Measurements from ENCODE around the gene ANKRD11.
"Not testable (repeated sequence)": the region's sequence is repeated elsewhere in the genome, so short reads cannot be mapped to it uniquely, and the experiment has no call there.

Gene ANKRD11

DNA sequence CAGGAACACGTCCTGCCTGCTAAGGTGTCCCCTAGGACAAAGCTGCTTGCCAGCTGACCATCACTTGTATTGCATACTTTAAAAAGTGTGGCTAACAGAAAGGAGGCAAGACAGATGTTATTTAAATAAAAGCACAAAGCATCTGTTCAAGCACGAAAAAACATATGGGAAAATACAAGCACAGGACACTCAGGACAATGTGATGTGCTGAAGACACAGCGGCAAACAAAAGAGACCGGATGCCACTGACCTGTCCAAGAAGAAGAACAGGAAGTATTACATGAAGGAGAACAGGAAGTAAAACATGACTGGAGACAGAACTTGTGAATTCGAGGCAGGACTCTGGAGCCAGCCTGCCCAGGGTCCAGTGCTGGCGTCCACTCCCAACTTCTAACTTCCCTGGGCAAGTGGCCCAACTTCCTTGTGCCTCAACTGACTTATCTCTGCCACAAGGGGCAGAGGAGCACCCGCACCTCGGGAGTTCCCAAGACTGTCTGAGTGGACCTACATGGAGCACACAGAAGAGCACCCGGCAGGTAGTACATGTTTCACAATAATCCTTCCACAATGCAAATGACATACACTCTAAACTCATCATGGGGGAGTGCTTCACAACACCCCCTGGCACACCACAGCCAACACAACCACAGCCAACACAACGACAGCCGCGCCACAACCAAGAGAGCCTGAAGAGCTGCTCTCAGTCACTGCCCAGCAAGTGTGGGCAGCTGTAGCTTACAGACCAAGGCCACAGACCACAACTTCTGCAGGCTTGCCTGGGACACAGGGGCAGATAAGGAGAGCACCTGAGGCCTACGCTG is 36.6 kb downstream of the ANKRD11 start:
- no peak for DNase-seq (ENCODE audit: low read depth in 2 of 2)

DNA sequence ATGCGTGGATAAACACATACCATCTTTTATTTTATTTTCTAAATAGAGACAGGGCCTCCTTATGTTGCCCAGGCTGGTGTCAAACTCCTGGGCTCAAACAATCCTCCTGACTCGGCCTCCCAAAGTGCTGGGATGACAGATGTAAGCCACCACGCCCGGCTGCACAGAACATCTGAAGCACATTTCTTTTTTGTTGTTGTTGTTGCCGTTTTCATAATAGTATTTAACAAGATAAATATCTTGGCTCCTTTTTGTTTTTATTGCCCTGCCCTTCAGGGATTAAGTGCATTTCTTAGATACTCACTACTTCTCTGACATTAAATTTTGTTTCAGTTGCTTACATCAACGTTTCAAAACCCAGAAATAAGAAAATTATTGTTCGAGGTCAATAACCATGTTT is 37.4 kb downstream of the ANKRD11 start:
- DNase-seq (ENCODE audit: low read depth in 2 of 2), result no peak

DNA sequence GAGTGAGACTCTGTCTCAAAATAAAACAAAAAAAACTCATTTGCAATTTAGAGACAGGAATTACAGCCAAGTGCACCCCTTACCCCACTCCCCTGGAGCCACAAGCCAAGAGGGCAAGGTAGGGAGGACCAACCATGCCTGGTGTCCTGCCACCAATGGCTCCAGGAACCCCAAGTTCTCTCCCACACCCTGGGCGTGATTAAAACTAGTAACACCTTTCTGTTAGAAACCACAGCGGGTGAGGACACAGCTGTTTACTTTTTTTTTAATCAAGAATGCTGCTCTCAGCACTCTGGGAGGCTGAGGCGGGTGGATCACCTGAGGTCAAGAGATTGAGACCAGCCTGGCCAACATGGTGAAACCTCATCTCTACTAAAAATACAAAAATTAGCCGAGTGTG is 38.1 kb downstream of the ANKRD11 start:
- DNase-seq (ENCODE audit: low read depth in 2 of 2), result no peak

DNA sequence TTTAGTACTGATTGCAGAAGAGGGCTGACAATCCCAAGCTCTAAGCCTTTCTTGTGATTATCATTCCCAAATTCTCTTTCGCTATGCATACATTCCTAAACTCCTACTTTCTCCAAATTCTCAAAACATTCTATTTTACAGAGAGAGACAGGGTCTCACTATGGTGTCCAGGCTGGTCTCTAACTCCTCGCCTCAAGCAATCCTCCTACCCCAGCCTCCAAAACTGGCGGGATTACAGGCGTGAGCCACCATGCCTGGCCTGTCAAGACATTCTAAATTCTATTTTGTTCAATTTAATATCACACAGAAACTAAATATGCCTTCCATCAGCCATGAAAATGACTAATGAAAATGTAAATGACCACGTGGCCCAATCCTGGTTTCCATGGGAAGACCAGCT is 39.8 kb downstream of the ANKRD11 start:
- DNase-seq (ENCODE audit: low read depth in 2 of 2), result no peak

DNA sequence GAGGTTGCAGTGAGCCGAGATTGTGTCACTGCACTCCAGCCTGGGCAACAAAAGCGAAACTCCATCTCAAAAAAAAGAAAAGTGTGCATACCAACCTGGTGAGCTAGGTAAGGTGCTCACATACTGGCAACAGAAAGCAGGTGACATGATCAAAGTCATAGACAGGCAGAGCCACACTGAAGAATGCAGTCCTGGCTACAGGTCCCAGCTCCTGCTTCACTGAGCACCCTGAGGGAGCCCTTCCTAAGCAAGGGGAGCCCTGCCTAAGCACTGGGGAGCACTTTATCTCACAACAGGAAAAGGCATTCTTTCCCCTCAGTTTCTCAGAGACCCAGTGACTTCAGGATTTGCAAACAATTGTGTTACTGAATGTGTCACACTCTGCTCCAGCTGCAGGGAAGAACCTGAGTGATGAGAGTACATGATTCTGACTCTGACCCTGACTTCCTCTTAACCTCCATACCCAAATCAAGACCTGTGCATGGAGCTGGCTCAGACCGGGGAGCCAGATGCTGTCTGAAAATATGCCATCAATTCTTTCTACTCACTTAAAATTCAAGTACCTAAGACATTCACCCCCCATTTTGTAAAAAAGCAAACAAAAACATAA is 40.5 kb downstream of the ANKRD11 start:
- no peak for DNase-seq (ENCODE audit: low read depth in 2 of 2)

DNA sequence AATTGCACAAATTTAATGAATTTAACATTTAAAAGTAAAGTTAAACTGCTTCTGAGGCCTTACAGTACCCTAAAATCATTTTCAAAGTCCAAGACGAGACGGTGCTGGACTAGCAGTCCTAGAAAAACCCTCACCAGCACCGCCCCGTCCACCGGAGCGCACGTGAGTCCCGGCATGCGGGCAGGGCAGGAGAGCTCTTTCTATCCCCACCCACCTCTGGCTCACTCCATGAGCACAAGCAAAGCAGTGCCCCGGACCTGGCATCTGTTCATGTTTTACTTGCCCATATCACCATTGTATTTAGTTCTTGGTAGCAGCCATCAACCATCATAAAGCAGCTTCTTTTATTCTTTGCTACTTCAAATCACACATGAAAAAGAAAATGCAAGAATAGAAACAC is 41.7 kb downstream of the ANKRD11 start:
- DNase-seq (ENCODE audit: low read depth in 2 of 2), result no peak

DNA sequence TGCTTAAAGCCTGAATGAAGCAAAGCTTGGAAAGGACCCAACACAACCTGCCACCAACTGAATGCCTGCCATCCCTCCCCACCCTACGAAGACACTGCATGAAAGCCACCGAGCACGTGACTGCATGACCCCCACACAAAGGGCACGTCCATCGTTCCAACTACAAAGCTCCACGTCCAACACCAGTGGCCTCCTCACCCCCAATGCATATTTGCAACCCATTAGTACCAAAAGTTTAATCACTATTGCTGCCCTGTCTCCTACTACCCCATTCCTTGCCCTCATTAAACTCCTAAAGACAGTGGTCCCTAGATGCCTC is 43.4 kb downstream of the ANKRD11 start:
- no peak for DNase-seq (ENCODE audit: low read depth in 2 of 2)

DNA sequence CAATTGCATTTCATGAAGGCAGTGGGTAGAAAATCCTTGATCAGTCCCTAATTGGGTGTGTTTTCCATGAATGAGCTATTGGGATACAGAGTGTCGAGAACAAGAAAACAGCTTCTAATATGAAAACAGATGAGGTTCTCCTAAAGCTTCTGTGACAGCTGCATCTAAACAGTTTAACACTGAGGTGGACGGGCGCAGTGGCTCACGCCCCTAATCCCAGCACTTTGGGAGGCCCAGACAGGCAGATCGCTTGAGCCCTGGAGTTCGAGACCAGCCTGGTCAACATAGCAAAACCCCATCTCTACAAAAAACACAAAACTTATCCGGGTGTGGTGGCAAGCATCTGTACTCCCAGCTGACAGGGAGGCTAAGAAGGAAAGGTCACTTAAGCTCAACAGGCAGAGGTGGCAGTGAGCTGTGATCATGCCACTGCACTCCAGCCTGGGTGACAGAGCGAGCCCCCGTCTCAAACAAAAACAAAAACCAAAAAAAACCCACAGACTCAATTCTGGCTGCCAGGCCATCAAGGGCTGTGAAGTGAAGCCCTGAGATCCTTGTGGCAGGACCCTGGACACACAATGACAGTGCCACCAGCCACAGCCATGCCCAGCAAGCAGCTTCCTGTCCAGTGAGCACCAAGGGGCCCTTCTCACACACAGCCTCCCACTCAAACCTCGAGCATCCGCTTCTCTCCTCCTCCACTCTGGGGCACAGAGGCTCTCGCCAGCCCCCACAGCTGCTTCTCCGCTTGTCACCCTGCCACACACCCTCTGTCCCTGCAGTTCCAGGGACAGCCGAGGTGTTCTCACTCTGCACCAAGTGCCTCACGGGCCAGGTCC is 44.0 kb downstream of the ANKRD11 start:
- DNase-seq (ENCODE audit: low read depth in 2 of 2), result no peak

DNA sequence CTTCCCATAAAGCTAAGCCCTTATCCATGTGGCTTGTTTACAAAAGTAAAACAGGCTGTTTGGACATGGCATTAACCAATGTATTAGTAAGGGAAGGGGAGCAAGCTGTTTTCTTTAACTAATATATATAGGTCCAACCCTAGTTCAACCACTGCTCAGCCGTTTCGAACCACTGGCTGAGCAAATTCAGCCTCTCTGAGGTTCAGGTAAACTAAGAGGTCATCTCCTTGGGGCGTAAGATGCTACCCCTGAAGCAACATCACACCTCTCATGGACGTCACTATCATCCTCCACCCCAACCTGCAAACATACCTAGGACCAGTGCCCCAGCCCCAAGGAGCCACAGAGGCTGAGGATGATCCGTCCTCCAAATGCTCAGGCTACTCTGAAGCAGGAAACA is 45.2 kb downstream of the ANKRD11 start:
- no peak for DNase-seq (ENCODE audit: low read depth in 2 of 2)

DNA sequence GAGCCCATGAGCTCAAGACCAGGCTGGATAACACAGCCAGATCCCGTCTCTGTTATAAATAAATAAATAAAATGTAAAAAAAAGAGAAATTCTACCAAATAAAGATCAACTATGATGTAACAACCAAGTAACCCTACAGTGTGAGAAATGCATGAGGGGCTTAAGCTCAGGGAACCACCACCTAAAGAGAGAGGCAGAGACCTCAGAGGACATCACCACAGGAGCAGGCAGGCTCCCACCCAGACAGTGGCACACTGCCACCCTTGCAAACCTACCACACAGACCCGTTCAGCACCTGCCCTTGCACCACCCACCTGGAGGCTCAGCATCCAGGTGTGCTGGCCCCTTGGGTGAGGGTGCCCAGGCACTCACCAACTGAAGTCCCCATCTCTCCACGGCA is 45.6 kb downstream of the ANKRD11 start:
- DNase-seq (ENCODE audit: low read depth in 2 of 2), result no peak

DNA sequence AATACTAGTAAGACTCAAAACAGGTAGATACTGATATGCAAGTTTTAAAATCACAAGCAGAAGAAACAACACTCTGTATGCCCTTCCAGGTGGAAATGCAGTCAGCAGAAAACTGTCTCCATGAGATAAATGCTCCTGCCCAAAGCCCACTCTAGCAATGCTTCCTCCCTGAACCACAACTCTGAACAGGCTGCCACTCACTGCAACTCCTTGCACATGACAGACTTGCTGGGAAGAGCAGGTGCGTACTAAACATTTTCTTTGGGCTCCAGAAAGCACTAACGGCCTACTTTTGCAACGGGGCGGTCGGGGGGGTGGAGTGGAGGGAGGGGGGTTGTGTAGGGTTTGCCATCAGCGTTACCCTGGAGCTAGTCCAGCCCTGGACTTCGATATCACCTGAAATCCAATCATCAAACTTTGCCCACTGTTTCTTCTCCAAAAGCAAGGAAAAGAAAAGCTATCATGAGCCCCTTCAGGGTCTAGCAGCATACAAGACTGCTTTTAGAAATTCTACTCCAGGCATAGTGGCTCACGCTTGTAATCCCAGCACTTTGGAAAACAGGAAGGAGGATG is 46.1 kb downstream of the ANKRD11 start:
- no peak for DNase-seq (ENCODE audit: low read depth in 2 of 2)

DNA sequence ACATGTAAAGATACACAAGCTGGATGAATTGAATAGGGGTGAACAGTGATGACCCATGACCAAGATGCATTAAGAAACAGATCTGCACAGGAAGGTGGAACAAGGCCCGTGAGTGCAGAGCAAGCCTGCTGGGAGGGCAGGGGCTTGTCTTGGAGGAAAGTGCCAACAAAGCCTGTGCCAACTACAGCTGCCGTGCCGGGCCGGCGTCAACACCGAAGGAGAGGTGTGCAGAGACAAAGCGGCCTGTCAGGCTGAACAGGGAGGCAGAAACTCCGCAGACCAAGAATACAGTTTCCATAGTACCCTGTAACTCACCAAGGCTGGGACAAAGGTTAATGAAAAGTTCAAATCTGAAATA is 46.7 kb downstream of the ANKRD11 start:
- no peak for DNase-seq (ENCODE audit: low read depth in 2 of 2)

DNA sequence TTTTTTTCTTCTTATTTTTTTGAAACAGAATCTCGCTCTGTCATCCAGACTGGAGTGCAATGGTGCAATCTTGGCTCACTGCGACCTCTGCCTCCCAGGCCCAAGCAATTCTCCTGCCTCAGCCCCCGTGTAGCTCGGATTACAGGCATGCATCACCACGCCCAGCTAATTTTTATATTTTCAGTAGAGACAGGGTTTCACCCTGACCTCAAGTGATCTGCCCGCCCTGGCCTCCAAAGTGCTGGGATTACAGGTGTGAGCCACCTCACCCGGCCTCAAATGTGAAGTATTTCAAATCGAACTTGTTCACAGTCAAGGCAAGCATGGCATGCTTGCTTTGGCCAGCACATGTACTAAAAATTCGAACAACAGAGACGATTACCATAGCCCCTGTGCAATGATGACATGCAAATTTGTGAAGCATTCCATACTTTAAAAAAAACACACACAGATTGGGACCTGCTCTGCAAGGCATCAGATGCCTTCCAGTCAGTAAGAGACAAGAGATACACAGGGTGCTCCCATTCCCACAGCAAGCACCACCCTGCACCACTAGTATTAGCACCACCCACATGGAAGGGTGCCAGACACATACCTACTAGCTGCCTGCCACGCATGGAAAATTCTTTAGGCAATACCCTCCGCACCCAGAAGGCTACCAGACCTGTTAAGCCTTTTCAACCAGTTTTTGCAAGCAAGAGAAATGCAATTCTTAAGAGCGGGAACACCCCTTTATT is 47.2 kb downstream of the ANKRD11 start:
- DNase-seq (ENCODE audit: low read depth in 2 of 2), result no peak

DNA sequence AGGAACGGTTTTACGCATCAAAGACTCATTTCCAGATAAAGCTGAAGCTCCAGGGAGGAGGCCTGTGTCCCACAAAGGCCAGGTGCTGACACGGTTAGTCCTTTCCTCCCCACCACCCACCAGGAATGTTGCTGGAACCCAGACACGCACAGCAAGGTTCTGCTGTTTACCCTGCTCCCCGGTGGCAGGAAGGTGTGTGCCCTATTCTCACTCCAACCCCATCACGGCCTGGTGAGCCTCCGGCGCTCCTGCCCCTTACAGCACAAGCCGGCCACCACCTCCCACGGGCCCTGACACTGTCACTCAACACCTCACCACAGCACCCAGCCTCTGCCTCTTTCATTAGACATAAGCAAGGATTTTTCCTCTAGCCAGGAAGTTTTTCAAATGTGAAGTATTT is 47.8 kb downstream of the ANKRD11 start:
- DNase-seq (ENCODE audit: low read depth in 2 of 2), result no peak

DNA sequence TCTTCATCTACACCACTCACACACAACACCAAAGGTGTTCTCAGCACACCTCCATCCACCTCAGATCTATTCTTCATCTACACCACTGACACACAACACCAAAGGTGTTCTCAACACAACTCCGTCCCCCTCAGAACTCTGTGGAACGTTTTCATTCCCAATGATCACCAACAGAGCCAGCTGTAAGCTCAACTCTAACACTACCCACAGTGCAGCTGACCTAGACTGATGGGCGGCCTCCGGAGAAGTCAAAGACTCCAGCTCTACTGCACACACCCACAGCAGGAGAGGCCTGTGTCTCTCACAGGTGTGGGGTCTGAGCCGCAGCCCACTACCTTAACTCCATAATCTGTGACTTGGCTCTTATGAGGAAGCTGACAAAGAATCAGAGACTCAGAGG is 50.7 kb downstream of the ANKRD11 start:
- no peak for DNase-seq (ENCODE audit: low read depth in 2 of 2)

DNA sequence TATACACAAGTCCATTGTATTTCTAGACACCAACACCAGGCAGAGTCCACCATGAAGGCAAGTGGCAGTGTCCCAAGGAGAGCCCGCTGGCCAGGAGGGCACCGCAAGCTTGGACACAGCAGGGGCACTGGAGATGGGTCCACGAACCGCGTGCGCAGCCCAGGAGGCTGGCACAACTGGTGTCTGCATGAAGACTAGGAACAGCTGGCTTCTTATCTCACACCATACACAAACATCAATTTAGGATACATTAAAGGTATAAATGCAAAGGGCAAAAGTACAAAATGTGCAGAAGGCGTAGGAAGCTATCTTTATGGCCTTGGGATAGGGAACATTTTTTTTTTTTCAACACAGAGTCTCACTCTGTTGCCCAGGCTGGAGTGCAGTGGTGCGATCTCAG is 52.4 kb downstream of the ANKRD11 start:
- DNase-seq (ENCODE audit: low read depth in 2 of 2), result no peak

DNA sequence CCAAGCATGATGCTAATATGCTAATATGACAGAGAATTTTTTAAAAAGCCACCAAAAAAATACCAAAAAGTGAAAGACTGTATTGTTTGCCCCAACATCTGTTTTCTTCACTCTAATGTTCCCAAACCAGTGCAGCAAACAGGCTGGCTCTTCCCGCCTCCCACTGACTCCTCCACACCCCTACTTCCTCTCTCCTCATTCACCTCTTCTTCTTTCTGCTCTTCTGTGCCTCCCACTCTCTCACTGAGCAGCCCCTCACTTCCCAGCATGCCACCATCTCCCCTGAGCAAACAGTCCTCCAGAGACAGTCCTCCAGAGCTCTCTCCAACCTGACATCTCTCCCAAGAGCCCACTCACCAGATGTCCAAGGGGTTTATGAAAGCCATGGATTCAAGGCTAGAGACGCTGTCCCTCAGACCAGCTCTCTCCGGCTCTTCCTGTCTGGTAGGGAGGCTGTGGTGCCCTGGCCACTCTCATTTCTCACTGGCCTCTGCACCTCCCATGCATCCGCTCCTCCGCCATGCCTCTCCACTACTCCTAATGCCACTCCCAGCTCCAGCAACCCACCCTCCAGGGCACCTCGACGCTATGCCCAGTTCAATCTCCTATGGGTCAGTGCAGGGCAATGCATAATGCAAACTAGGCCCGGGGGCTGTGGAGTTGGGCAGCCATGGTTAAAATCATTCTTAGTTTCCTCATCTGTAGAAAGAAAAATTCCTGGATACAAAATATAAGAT is 52.9 kb downstream of the ANKRD11 start:
- no peak for DNase-seq (ENCODE audit: low read depth in 2 of 2)

DNA sequence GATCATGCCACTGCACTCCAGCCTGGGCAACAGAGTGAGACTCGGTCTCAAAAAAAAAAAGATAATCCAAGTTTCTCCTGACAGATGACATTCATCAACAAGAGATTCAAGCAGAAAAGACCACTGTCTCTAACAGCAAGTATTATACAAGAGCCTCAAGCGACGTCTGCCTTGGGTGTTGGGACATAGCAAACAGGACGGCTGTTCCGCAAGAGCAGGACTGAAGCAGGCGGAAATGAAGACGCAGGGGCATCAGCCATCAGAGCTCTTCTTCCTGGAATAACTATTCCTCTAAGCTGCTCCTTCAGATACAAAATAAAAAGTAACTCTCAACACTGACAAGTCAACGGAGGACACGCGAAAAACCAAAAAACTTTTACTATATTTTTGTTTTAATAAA is 54.0 kb downstream of the ANKRD11 start:
- no peak for DNase-seq (ENCODE audit: low read depth in 2 of 2)

DNA sequence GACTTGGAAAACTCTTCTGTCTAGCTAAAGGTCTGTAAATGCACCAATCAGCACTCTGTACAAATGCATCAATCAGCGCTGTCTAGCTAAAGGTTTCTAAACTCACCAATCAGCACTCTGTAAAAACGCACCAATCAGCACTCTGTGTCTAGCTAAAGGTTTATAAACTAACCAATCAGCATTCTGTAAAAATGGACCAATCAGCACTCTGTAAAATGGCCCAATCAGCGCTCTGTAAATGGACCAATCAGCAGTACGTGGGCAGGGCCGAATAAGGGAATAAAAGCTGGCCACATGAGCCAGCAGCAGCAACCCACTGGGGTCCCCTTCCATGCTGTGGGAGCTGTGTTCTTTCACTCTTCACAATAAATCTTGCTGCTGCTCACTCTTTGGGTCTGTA is 55.3 kb downstream of the ANKRD11 start:
- DNase-seq (ENCODE audit: low read depth in 2 of 2), result not testable (repeated sequence)

DNA sequence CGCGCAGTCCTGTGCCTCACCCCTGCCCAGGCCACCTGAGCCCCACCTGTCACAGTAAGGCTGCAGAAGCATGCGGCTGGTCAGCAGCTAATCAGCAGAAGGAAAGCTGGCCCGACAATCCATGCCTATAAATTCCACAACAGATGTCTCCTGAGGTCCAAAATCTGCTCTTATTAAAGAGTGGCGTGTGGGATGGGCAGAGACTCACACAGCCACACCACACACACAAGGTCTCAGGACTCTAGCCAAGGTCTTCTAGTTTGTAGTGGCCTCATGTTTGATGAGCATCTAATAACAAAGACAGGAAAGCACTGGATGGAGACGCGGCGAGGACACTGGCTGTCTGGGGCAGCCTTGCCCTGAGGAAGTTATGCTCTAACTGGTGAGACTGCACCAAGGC is 55.9 kb downstream of the ANKRD11 start:
- no peak for DNase-seq (ENCODE audit: low read depth in 2 of 2)

DNA sequence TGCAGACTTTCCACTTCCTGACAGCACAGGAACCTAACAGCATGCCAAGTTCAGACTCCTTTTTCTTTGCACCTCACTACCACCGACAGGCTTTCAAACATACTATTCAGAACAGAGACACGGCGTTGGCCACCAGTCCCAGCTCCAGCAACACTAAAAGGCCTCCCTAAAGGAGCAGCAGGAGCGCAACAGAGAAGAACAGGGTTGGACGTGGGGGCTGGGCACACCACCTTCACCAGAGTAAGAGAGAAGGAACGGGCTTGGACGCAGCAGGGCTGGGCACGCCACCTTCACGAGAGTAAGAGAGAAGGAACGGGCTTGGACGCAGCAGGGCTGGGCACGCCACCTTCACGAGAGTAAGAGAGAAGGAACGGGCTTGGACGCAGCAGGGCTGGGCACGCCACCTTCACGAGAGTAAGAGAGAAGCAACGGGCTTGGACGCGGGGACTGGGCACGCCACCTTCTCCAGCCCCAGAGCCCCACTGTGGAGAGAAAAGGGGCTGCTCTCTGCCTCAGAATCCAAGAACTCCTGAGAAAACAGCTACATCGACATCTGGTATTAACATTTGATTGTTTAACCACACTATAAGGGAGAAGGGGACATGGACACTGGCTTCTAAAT is 56.9 kb downstream of the ANKRD11 start:
- not testable (repeated sequence) for DNase-seq (ENCODE audit: low read depth in 2 of 2)

Data from stimulated activated CD8-positive, alpha-beta memory T cell treated with anti-CD3 and anti-CD28 coated beads, Interleukin-15, amount 100 ng/mL, for 48 hours (primary cell).